ENCODE data around the gene PGAM5.

PGAM5 gene

DNA sequence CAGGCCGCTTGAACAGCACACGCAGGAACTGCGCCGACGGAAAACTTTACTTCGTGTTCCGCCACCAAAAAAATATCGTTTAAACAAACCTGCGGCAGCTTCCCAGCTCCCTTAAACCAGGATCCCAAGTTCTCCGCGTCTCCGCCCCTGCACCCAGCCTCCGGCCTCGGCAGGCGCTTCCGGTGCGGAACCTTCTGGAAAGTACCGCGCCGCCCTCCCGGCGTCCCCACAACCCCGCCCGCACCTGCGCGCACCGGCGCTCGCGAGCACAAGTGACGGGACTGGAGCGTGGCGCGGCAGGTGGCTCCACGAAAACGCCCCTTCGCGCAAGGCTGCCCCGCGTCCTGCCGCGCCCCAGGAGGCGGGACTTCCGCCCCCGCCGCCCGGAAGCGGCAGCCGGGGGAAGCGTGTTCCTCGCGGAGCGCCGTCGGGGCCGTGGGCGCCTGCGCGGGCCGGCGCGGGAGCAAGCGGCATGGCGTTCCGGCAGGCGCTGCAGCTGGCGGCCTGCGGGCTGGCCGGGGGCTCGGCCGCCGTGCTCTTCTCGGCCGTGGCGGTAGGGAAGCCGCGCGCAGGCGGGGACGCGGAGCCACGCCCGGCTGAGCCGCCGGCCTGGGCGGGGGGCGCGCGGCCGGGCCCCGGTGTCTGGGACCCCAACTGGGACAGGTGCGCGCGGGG lies at the start of gene PGAM5:
TSS of gene PGAM5 (plus strand) at position 438 of the 675 bp plus-strand sequence. CDS start at position 473, 35 bp downstream.
- DNase-seq (ENCODE audit: low read depth in 2 of 2, low spot score in 1 of 2) = peak; percentile 72 to 80

DNA sequence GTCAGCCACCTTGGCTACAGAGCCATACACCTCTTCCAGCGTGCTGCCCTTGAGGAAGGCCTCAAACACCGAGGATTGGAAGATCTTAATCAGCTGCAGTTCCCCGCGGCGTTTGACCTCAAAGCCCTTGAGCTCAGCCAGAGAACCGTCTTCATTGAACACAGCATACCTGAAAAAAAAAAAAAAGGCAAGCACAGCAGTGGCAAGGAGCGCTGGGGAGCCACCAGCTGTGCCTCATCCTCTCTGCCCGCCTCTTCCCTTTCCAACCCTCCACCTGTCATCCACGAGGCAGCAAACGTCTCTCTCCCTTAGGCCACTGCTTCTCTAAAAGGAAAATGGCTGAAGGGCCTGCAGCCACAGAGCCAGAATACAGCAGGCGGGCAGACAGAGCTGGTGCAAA lies 49.6 kb upstream of the PGAM5 start:
- DNase-seq (ENCODE audit: low read depth in 2 of 2, low spot score in 1 of 2) = no peak

DNA sequence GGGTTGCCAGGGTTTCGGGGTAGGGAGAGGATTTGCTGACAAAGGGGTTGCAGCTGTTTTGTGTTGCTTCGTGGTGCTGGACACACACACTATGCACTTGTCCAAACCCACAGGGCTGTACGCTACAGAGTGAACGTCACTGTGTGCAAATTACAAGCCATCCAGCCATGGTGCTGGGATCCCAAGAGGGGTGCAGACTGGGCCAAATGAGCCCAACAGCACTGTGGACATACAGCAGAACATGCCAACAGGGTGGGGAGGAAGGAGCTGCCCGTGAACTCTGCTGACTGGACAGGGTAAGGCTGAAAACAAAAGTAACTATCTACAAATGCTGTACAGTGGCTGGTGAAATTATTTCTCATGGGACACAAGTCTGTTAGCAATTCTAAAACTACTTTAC lies 48.7 kb upstream of the PGAM5 start:
- no peak for DNase-seq (ENCODE audit: low read depth in 2 of 2, low spot score in 1 of 2)

DNA sequence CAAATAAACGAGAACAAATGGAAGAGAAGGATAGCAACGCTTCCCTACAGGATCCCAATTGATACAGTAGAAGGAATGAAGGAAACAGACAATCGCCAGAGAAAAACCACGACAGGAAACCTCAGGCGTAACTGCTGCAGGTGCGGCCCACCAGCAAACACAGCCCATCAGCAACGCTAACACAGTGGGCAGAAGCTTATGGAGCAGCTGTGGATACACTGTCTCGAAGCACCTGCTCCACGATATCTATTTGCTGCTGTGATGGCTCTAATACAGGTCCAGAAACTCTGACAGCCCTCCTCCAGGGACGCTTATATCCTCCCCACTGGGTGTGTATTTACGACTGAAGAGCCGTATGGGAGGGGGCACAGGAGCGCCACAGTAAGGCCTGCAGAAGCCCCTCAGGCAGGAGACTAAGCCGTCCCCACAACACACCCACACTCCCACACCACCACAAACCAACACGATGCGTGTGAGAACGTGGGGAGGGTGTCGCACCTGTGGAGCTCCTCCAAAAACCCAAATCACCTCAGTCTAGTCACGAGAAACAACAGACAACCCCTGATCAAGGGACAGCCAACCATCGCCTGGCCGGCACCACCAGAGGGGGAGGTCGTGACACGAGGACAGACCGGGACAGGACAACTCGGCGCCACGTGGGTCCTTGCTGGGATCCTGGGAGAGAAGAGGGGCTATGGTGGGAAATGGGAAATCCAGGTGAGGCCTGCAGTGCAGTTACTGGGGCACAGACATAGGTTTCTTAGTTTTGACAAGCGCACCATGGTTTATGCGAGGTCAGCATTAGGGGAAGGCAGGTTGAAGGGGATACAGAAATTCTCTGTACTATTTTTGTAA lies 47.5 kb upstream of the PGAM5 start:
- no peak for DNase-seq (ENCODE audit: low read depth in 2 of 2, low spot score in 1 of 2)

DNA sequence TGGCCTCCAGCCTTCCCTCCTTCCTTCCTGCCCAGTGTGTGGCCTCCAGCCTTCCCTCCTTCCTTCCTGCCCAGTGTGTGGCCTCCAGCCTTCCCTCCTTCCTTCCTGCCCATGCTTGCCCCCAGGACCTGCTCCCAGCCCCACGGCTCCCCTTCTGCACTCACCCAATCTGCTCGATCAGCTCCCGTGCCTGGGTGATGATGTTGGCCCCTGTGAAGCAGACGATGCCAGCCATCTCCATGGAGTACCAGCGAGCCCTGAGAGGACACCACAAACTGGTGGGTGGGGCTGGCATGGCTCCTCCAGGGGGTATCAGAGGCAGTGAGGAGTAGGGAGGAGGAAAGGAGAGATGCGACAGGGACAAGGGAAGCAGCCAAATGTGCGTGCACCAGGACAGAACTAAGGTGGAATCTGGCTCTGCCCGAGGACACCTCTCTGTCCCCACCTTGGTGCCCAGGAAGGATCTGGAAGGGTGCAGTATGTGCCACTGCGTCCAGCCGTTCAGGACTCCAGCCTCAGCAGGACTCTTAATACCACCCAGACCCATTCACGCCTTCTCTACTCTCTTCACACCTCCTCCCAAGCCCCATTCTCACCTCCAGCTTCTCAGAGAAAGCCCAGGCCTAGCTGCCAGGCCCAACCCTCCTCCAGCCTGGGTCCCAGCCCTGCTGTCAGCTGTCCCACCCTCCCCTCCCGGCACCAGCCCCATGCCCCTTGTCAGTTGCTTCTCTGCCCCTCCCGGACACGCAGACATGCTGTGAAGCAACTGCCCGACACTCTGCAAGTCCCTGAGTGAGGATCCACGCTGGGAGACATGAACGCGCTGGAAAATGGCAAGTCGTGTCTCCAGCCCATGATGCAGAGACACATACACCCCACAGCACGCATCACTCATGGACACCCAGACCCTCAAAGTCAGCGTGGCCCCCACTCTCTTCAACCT lies 46.2 kb upstream of the PGAM5 start:
- DNase-seq (ENCODE audit: low read depth in 2 of 2, low spot score in 1 of 2) = no peak

DNA sequence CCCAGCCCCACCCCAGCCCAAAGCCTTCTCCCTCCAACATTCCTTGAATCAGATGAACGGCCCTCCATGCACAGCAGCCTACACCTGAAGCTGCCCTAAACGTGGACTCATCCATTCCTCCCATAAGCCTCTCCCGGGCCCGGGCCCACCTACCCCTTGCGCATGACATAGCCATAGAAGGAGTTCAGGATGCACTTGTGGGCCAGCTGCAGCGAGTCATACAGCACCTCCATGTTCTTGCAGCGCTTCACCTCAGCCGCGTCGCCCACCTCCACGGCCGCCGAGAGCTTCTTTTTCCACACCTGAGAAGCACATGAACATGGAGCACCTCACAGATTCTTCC lies 45.5 kb upstream of the PGAM5 start:
- DNase-seq (ENCODE audit: low read depth in 2 of 2, low spot score in 1 of 2) = no peak

DNA sequence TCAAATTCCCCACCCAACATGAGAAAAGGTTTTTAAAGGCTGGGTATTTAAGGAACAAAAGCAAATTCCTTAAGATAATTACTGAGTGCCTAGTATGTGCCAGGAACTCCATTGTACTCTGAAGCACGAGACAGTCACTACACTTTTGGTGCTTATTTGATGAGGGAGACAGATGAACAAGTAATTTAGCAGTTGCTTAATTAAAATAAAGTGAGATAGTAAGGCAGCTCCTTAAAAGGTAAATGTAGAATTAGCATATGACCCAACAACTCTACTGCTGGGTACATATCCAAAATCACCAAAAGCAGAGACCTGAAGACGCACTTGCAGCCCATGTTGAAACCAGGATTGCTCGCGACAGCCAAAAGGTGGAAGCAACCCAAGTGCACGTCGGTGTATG lies 44.8 kb upstream of the PGAM5 start:
- no peak for DNase-seq (ENCODE audit: low read depth in 2 of 2, low spot score in 1 of 2)

DNA sequence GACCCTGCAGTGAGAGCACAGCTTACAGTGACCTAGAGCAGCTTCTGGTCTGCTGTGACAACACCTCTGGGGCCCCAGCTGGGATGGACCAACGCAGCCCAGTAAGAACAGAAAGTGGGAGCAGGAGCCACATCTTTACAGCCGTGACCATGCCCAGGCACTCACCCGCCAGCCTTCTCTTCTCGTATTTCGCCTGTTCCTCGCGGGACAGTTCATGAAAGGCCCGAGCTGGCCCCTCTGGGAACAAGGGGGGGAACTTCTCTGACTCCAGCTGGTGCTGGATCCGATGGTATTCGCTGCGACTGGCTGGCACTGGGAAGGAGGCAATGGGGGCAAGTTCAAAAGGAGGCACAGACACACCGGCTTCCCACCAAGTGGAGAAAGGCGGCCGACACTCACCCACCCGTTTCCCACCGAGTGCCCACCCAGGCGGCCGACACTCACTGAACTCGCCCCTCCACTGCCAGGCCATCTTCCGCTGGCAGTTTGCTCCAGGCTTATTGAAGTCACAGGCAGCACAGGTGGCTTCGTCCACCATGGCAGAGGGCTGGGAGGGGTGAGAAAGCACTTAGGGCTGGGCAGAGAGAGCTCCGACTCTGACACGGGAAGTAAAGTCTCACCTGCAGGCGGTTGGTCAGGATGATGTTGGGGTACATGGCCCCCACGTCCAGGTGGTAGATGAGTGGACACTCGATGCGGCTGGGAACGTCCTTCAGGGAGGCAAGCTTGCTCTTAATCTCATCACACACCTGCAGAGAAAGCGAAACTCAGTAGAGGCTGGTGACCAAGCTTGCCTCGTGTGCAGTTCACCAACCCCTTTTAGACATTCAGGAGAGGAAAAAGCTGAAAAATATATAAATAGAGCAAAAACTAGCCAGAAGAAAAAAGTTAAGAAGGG lies 42.2 kb upstream of the PGAM5 start:
- DNase-seq (ENCODE audit: low read depth in 2 of 2, low spot score in 1 of 2) = no peak

DNA sequence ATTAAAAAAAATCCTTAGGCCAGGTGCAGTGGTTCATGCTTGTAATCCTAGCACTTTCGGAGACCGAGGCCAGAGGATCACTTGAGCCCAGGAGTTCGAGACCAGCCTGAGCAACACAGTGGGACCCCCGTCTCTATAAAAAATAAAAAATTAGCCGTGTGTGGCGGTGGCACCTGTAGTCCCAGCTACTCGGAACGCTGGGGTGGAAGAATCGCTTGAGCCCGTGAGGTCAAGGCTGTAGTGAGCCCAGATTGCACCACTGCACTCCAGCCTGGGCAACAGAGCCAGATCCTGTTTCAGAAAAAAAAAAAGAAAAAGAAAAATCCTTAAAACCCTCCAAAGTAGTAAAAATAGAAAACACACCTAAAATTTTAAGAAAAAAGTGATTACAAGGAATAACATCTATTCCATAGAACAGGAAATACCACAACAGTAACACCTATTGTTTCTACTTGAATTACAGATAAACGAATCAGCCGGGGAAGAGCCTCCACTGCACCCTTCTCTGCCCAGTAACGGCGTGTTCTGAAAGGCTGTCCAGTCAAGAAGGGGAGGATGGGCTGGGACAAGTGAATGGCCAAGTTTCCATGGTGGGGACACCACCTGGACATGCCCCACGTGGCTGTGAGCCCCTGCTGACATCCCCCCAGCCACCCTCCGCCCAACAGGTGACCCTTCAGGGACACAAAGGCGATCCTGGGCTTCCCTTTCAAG lies 41.3 kb upstream of the PGAM5 start:
- no peak for DNase-seq (ENCODE audit: low read depth in 2 of 2, low spot score in 1 of 2)

DNA sequence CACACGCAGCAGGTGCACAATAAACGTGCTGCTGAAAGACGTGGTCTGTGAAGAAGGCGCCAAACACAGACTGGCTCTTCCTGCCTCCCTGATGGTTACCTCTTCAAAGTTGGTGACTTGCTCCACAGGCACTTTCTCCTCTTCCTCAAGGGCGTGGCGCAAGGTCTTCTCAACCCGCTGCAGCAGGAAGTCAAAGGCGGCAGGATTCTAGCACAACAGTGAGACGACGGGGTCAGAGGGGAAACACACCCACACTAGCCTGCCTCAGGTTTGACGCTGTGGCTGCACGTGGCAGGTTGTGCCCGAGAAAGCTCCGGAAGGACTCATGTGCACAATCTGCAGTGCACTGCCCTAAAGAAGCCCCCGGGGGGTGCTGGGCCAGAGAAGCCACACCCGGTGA lies 38.5 kb upstream of the PGAM5 start:
- DNase-seq (ENCODE audit: low read depth in 2 of 2, low spot score in 1 of 2) = no peak

DNA sequence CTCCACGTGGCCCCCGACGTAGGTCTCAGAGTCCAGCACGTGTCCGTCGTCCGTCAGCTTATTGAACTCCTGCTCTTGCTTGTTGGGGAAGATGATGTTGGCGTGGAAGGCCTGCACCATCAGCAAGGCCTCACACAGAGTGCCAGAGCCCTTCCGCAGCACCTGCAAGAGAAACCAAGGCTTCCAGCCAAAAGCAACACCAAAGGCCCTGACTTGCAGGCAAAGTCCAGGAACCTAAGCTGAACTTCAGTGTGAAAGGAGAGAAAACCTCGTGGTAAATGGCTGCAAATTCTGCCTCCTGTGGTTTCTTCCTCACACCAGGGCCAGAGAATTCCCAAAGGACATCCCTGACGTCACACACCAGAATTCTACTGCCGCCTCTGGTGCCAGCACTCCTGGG lies 38.0 kb upstream of the PGAM5 start:
- no peak for DNase-seq (ENCODE audit: low read depth in 2 of 2, low spot score in 1 of 2)

DNA sequence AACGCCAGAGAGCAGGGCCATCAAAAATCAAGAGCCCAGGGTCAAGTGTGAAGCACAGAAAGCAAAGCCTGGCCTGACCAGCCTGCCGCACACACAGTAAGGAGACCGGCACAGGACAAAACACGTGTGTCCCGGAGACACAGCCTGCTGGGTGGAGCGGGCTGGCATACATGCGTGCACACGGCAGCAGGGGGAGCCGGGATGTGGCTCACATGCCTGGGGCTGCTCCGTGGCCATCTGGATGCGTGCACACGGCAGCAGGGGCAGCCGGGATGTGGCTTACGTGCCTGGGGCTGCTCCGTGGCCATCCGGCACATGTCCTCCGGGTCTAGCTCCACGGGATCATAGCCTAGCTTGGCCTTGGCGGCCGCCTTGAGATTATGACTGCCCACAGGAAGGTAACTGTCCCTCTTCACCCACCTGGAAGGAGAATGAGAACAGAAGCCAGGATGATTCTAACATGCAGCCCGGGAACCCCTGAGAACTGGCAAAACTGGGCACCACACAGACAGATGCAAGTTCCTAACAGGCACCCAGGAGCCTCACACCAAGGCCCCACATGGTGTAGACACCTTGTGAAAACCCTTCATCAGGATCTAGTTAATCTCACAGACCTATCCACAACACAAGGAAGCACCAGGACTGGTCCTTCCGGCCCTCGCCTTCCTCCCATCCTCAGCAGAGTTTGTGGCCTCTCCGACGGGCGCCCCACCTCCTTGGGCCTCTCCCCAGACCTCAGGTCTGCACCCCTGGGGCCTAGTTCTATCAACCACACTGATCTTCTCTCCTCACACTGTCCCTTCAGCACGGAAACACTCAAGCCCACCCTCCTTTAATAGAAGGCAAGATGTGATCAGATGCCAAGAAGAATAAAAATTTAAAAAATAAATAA lies 37.1 kb upstream of the PGAM5 start:
- DNase-seq (ENCODE audit: low read depth in 2 of 2, low spot score in 1 of 2) = no peak

DNA sequence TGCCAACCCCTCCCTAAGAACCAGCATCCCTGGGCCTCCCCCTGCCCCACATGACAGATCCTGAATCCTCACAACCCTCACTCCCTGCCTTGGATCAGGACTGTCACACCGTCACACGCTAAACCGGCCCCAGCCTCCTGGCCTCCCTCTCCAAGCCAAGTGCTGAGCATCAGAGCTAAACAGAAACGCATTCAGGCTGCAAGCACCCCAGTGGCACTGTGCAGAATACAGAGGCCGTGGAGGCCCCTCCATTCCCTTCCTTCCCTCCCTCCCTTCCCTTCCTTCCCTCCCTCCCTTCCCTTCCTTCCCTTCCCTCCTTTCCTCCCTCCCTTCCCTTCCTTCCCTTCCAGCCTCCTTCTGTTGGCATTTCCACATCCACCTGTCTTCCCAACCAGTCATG lies 36.1 kb upstream of the PGAM5 start:
- no peak for DNase-seq (ENCODE audit: low read depth in 2 of 2, low spot score in 1 of 2)

DNA sequence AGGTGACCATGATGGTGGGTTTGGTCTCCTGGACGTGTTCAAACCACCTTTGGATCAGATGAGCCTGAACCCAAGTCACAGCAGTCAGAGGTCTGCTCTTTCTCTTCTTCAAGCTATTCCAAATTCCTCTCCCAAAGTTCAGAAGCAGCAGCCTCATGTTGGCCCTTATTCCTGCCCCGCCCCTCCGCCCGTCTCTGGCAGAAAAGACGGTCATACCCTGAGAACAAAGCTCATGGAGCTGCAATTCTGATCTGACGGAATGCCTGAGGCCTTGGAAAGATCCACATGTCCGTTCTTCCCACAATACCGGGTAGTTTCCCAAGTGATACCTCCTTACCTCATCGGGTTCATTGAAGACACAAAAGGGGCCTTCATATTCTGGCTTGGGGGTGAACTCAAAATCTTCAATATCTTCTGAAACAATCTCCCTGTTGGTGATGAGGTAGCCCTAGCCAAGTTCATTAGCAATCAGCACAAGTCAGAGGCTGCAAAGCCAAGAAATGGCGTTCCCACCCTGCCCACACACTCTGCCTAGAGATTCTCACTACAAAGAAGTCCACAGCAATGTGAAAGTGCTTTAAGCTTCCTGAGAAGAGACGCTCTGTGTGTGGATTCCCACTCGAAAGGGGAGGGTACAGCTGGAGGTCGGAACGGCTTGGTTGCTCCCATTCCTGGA lies 34.7 kb upstream of the PGAM5 start:
- no peak for DNase-seq (ENCODE audit: low read depth in 2 of 2, low spot score in 1 of 2)

DNA sequence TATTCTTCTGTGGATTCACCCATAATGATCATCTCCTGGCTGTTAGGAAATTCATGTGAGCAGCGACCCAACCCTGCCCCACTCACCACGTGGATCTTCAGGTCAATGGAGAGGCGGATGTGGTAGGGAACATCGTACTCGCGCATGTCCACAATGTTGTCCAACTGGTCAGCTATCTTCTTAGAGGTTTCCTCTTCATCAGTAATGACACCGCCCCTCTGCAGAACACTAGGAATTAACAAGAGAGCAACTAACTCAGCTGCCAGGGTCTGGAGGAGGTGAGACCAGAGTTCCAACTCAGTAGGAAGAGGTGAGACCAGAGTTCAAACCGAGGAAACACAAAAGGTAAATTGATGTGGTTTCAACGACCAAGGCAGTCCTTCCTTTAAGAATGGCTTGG lies 33.1 kb upstream of the PGAM5 start:
- DNase-seq (ENCODE audit: low read depth in 2 of 2, low spot score in 1 of 2) = no peak

DNA sequence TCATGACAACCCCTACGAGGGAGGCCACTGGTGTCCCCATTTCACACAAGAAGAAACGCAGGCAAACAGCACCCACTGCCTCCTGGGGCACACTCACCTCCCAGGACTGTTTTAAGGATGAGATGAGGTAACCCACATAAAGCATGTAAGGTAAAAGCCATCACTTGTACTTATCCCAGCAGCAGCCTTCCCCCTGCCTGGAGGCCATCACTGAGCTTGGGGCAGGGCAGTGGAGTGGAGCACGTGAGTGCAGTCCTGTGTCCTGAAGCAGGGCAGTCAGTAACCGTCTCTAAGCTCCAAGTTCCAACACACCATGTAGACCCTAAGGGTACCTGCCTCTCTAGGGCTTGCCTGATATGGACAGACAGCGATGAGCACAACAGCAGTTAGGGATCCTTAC lies 25.2 kb upstream of the PGAM5 start:
- no peak for DNase-seq (ENCODE audit: low read depth in 2 of 2, low spot score in 1 of 2)

DNA sequence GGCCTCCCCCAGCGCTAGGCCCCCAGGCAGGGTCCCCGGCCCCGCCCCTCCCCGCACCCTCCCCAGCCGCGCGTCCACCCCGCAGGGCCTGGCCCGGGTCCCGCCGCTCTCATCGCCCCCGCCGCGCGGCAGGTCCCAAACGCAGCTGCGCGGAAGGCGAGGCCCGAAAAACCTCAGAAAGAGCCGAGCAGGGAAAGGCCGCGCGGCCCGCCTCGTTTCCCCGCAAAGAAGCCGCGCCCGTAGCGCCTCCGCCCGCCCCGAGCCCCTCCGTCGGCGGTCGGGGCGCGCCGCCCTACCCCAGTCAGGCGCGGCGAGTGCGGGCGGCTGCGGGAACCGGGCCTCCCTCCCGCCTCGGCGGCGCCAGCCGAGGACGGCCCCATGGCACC lies 23.8 kb upstream of the PGAM5 start:
- no peak for DNase-seq (ENCODE audit: low read depth in 2 of 2, low spot score in 1 of 2)

Measured in stimulated activated CD8-positive, alpha-beta memory T cell treated with anti-CD3 and anti-CD28 coated beads, Interleukin-4, amount 100 ng/mL, for 4 hours (primary cell).